Measurements from ENCODE around the gene CAPN3.

GRCh38 chr15:42331235-42331634 is 28.1 kb upstream of the CAPN3 start:
- TF ChIP-seq CTCF (IDR thresholded peaks at IDR 0.05) (no peak), POLR2A (IDR thresholded peaks at IDR 0.05) (no peak)
